BE2C (cell line): ENCODE measurements around the gene KLRC2.
"Not testable (repeated sequence)": the region's sequence is repeated elsewhere in the genome, so short reads cannot be mapped to it uniquely, and the experiment has no call there.

ENCODE experiments used
- DNase-seq: peaks from one replicate; pipeline ENCODE4 v3.0.0-alpha.2; 2020
- H3K27me3 ChIP-seq: fragments of 250-450 bp; sonication (Bioruptor Pico); 2 replicates; pipeline ENCODE4 v1.5.1; 2020; ENCODE audit warnings: mild to moderate bottlenecking
- H3K36me3 ChIP-seq: fragments of 250-450 bp; sonication (Bioruptor Pico); 2 replicates; pipeline ENCODE4 v1.5.1; 2020; ENCODE audit warnings: mild to moderate bottlenecking
- H3K4me1 ChIP-seq: fragments of 250-450 bp; sonication (Bioruptor Pico); 2 replicates; pipeline ENCODE4 v1.5.1; 2020
- H3K4me3 ChIP-seq: 2 replicates; pipeline ENCODE4 v1.5.1; 2011; ENCODE audit warnings: low read depth, low read length
- H3K9me3 ChIP-seq: fragments of 250-450 bp; sonication (Bioruptor Pico); 2 replicates; pipeline ENCODE4 v1.5.1; 2020
- CTCF ChIP-seq: IDR thresholded peaks from 2 replicates; pipeline ENCODE4 v1.5.1; 2012; ENCODE audit warnings: mild to moderate bottlenecking, low read depth, low read length

Gene KLRC2

GRCh38 chr12:10389904-10390303, 45.9 kb downstream of the KLRC2 start, which contains the start of gene KLRK1:
Gene KLRK1, minus strand, starts transcription at chr12:10390041. Its CDS starts 1,231 bp downstream, at chr12:10388810.
- Histone ChIP-seq H3K4me1 (no peaks in the 10 kb centered on the region), H3K36me3 (no peaks in the 10 kb centered on the region), H3K4me3 (no peak within 1 kb of the TSS), H3K27me3 (peaks cover 4% of the 10 kb centered on the region; the same call in 1 of the 2 replicates), H3K9me3 (no peaks in the 10 kb centered on the region)
- DNase-seq = no peak
- TF ChIP-seq CTCF = no peak

- peaks cover 4% of the 10 kb centered on the region; the same call in 1 of the 2 replicates for H3K27me3 ChIP-seq
- TF ChIP-seq CTCF = no peak
- H3K4me3 ChIP-seq = no peak overlapping the region
- no peaks in the 10 kb centered on the region for H3K9me3 ChIP-seq
- H3K4me1 ChIP-seq = no peaks in the 10 kb centered on the region
- H3K36me3 ChIP-seq = no peaks in the 10 kb centered on the region
- DNase-seq = no peak
Observed at GRCh38 chr12:10388624-10389413, 47.0 kb downstream of the KLRC2 start.

- DNase-seq, H3K9me3 ChIP-seq, H3K27me3 ChIP-seq, H3K4me3 ChIP-seq, H3K4me1 ChIP-seq, H3K36me3 ChIP-seq: not testable (repeated sequence)
Observed at GRCh38 chr12:10387498-10387897, 48.3 kb downstream of the KLRC2 start.

- H3K9me3 ChIP-seq = no peaks in the 10 kb centered on the region
- no peaks in the 10 kb centered on the region for H3K36me3 ChIP-seq
- DNase-seq = no peak
- no peak for TF ChIP-seq CTCF
- no peaks in the 10 kb centered on the region for H3K4me1 ChIP-seq
- H3K27me3 ChIP-seq = peaks cover 6% of the 10 kb centered on the region; the same call in 1 of the 2 replicates
- no peak overlapping the region for H3K4me3 ChIP-seq
Observed at GRCh38 chr12:10386857-10387256, 49.0 kb downstream of the KLRC2 start.

GRCh38 chr12:10385166-10385613, 50.6 kb downstream of the KLRC2 start:
- Histone ChIP-seq H3K4me3 (no peak overlapping the region), H3K27me3 (peaks cover 3% of the 10 kb centered on the region; the same call in 1 of the 2 replicates), H3K9me3 (no peaks in the 10 kb centered on the region), H3K4me1 (no peaks in the 10 kb centered on the region), H3K36me3 (no peaks in the 10 kb centered on the region)
- no peak for DNase-seq
- no peak for TF ChIP-seq CTCF

GRCh38 chr12:10384191-10384590, 51.6 kb downstream of the KLRC2 start:
- Histone ChIP-seq H3K9me3 (no peaks in the 10 kb centered on the region), H3K4me1 (no peaks in the 10 kb centered on the region), H3K36me3 (no peaks in the 10 kb centered on the region), H3K27me3 (peaks cover 7% of the 10 kb centered on the region), H3K4me3 (no peak overlapping the region)
- TF ChIP-seq CTCF = no peak
- DNase-seq = no peak
